GM18499 (cell line): ENCODE measurements around the gene MYH13.

ENCODE experiments used
- ATAC-seq: cut with Tn5 transposase; IDR thresholded peaks from one replicate; pipeline ENCODE4 v1.9.1; 2021; ENCODE audit warnings: moderate number of reproducible peaks; ENCODE audit not compliant: insufficient read depth, unreplicated experiment

Gene MYH13

GRCh38 chr17:10372906-10373305 lies at the start of gene MYH13:
Gene MYH13, minus strand, starts transcription at chr17:10373006. Its CDS starts 8,476 bp downstream, at chr17:10364530.
- no peak for ATAC-seq

GRCh38 chr17:10421900-10422542 lies 49.2 kb upstream of the MYH13 start, which contains the start of gene MYH8:
Gene MYH8, minus strand, starts transcription at chr17:10421950. Its CDS starts 1,723 bp downstream, at chr17:10420227.
- ATAC-seq = no peak

GRCh38 chr17:10421211-10421610 lies 48.4 kb upstream of the MYH13 start:
- ATAC-seq = no peak

GRCh38 chr17:10420811-10421210 lies 48.0 kb upstream of the MYH13 start:
- no peak for ATAC-seq

DNA sequence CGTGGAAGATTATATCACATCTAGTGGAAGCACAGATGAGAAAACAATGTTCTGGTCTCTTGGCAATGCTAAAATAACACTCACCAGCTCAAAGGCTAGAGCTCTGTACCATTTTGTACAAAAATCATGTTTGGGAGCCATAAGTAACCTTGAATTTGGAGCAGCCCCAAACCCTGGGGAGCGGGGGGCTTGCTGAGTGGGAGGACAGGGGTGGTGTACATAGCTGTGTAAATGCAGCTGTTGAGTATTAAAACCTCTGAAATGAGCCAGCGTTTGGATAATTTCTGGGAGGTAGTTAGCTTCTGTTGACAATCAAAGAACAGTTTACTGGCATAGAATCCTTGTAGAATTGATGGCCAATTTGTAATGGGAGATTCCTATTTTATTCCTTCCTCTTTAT lies 44.6 kb upstream of the MYH13 start:
- no peak for ATAC-seq

- no peak for ATAC-seq
Measured at GRCh38 chr17:10415161-10415560, 42.4 kb upstream of the MYH13 start.

DNA sequence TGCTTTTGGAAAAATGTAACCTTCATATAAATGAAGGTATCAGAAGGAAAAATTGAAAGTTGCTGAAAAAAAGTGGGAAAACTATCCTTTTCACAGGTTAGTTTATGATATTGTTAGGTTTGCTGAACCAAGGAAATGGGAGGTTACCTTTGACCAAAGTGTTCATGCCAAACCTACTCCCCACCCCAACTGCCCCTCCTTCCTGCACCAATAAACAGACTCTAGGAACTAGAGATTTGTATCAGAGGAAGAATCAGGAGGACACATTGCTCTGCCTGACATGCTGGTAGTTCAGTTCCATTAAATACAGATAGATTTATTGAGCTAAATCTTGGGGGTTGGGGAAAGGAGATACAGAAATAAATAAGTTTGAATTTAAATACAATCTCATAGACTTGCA lies 30.8 kb upstream of the MYH13 start:
- ATAC-seq = no peak

GRCh38 chr17:10398352-10398751 lies 25.5 kb upstream of the MYH13 start:
- no peak for ATAC-seq

DNA sequence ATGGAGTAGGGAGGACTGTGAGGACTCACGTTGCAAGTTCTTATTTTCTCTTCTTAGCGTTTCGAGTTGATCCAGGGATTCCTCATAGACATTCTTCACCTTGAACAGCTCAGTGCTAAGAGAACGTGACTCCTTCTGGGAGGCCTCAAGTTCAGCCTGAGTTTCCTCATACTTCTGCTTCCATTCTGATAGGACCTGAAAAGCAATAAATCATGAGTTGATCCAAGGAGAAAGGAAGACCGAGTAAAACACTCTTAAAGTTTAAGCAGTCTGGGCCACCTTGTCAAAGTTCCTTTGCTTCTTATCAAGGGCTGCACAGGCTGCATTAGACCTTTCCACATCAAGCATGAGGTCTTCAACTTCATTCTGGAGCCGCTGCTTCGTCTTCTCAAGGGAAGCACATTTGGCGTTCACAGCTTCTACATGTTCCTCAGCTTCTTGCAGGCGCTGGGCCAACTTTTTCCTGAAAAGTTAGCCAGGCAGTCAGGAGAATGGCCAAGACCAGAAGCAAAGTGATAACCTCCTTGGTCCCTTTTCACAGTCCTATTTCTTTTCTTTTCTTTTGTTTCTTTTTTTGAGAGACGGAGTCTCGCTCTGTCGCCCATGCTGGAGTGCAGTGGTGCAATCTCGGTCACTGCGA lies 23.8 kb upstream of the MYH13 start:
- ATAC-seq = no peak

DNA sequence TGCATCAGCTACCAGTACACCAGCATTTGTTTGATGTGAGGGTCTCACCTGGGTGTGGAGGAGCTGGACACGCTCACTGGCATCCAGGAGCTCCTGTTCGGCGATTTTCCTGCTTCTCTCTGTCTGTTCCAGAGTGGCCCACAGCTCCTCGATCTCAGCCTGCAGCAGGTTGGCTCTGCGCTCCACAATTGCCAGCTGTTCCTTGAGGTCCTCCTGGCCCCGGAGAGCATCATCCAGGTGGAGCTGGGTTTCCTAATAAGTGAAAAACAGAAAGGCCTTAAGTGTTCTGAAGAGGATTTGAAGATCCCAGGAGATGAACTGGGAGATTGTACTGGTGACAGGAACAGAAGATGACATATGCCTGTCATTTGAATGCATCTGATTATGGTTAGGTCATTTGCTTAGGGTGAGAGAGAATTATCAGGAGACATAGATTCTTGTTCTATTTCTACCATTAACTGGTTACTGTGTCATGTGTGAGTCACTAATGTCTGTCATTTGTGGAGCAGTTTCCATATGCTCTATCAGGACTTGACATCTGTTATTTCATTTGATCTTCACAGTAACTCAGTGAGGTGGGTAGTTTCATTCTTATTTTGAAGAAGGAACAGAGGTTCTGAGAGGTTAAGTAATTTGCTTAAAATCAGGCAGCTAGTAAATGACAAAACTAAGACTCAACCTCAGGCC lies 21.5 kb upstream of the MYH13 start:
- ATAC-seq = peak; percentile 86

GRCh38 chr17:10392880-10393279 lies 20.1 kb upstream of the MYH13 start:
- ATAC-seq = no peak

GRCh38 chr17:10385871-10386270 lies 13.1 kb upstream of the MYH13 start:
- no peak for ATAC-seq

- no peak for ATAC-seq
Measured at GRCh38 chr17:10384175-10384574, 11.4 kb upstream of the MYH13 start.

DNA sequence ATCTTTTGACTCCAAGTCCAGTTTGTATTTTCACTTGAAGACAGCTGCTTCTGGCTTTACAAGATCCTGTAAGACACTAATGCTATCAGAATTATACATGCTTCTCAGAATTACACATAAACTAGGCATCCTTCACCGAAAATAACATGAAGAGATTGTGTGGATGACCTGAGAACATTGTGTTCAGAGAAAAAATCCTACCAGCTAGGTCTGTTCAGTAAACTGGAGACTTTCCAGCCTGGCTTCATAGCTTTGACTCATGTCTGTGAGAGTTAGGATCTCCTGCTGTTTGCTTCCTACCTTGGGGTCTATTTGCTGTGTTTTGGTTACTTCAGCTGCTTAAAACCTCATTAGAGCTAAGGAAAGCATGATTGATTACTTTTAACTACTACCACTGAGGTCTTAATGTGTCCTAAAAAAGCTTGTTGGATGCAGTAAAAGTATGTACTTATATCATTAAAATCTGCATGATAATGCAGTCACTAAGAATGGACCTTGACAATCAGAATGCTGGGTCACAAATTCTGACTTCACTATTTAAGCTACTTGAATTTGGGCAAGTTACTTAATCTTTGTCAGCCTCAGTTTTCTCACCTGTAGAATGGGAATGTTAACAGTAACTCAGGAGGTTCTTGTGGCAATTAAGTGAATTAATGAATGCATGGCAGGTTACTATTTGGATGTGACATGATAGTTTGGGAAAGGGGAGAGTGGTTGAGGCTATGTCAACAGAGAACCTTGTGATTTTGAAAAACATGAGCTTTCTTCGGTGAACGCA lies 8.0 kb upstream of the MYH13 start:
- ATAC-seq = no peak

GRCh38 chr17:10370016-10370608 lies 2.7 kb downstream of the MYH13 start:
- ATAC-seq = no peak

DNA sequence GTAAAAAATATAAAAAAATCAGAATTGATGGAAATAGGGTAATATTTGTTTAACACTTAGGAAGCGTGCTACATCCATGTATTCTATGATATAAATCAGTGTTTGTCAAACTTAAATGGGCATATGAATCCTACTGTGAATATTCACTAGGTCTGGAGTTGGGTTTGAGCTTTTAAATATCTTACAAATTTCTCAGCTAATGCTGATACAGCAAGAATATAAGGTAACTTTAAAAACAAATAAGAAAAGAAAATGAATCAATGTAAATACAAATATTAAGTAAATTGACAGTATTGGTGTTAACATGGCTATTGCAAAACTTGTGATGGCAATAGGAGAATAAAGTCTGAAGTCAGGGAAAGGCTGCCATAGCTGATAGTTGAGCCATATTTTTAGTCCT lies 3.6 kb downstream of the MYH13 start:
- no peak for ATAC-seq

- no peak for ATAC-seq
Measured at GRCh38 chr17:10368561-10368960, 4.2 kb downstream of the MYH13 start.

GRCh38 chr17:10360578-10360977 lies 12.2 kb downstream of the MYH13 start:
- no peak for ATAC-seq

- no peak for ATAC-seq
Measured at GRCh38 chr17:10357768-10358167, 15.0 kb downstream of the MYH13 start.

DNA sequence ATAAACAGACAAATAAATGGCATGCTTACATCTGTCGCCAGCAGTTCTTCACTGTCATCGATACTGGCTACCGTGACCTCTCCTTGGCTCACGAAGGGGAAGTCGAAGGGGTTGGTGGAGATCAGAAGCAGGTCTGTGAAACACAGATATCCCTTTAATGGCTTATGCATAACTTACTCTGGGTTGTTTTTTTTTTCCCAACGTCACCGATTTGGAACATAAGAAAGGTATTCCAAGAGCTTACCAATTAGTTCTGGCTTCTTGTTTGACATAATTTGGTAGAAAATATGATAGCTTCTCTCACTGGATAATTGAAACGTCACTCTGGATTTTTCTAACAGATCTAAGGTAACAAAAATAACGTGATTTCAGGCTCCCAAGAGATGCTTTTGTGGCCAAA lies 18.2 kb downstream of the MYH13 start:
- ATAC-seq = no peak
